NCI-H146 (cell line): ENCODE data around the gene TGM1.

Experiments
- DNase-seq: peaks from one replicate; lab custom pipeline; 2025; lab: John Stamatoyannopoulos, UW

TGM1 gene

GRCh38 chr14:24271134-24271833 is 8.3 kb upstream of the TGM1 start, which contains the start of gene RABGGTA:
RABGGTA (minus strand) TSS chr14:24271597; CDS start chr14:24271115, 482 bp downstream.
- DNase-seq: peak; percentile 91

GRCh38 chr14:24270537-24271133 is 7.7 kb upstream of the TGM1 start:
- DNase-seq: peak; percentile 53

GRCh38 chr14:24269910-24270536 is 7.0 kb upstream of the TGM1 start:
- no peak for DNase-seq

GRCh38 chr14:24269368-24269767 is 6.4 kb upstream of the TGM1 start:
- DNase-seq: no peak

- DNase-seq: no peak
These were observed 5.2 kb upstream of the TGM1 start for GRCh38 chr14:24268225-24268624.

- DNase-seq: no peak
These were observed 4.5 kb upstream of the TGM1 start for GRCh38 chr14:24267516-24267915.

- DNase-seq: no peak
These were observed 3.6 kb upstream of the TGM1 start for GRCh38 chr14:24266344-24267244.

- DNase-seq: no peak
These were observed 1.3 kb upstream of the TGM1 start for GRCh38 chr14:24264298-24264697.

- no peak for DNase-seq
These were observed 871 bp upstream of the TGM1 start for GRCh38 chr14:24263848-24264247.

GRCh38 chr14:24261969-24262327 is 1.0 kb downstream of the TGM1 start:
- DNase-seq: no peak

- DNase-seq: no peak
These were observed 1.6 kb downstream of the TGM1 start for GRCh38 chr14:24261256-24261968.

GRCh38 chr14:24260780-24261157 is 2.2 kb downstream of the TGM1 start:
- DNase-seq: no peak

- DNase-seq: no peak
These were observed 2.8 kb downstream of the TGM1 start for GRCh38 chr14:24260026-24260779.

GRCh38 chr14:24259282-24260025 is 3.5 kb downstream of the TGM1 start:
- DNase-seq: no peak

- DNase-seq: no peak
These were observed 4.3 kb downstream of the TGM1 start for GRCh38 chr14:24258548-24259265.

- no peak for DNase-seq
These were observed 4.9 kb downstream of the TGM1 start for GRCh38 chr14:24258119-24258518.

GRCh38 chr14:24256960-24257359 is 6.0 kb downstream of the TGM1 start:
- DNase-seq: no peak

- DNase-seq: no peak
These were observed 6.9 kb downstream of the TGM1 start for GRCh38 chr14:24255931-24256711.

- DNase-seq: no peak
These were observed 7.5 kb downstream of the TGM1 start for GRCh38 chr14:24255438-24255837.
